DND-41 (cell line): ENCODE measurements around the gene BCL2L1.

Experiments
- CTCF ChIP-seq: IDR thresholded peaks from 2 replicates; pipeline ENCODE4 v1.5.1; 2012; ENCODE audit warnings: borderline replicate concordance, low read length, moderate library complexity, mild to moderate bottlenecking; ENCODE audit not compliant: poor library complexity, severe bottlenecking; ENCODE audit errors: extremely low read depth
- EZH2 ChIP-seq: IDR thresholded peaks from 3 replicates; pipeline ENCODE4 v1.6.1; 2012; ENCODE audit warnings: borderline replicate concordance, low read depth, mild to moderate bottlenecking, moderate library complexity, low read length, inconsistent platforms; ENCODE audit not compliant: severe bottlenecking

GRCh38 chr20:31654534-31654933 is 68.1 kb downstream of the BCL2L1 start:
- no peak for TF ChIP-seq EZH2
- no peak for TF ChIP-seq CTCF
